DOHH2 (cell line): ENCODE data around the gene EXOC3.

Source experiments
- H3F3A ChIP-seq: fragments of 200-600 bp; sonication (generic), shearing (Covaris generic); 2 replicates; pipeline ENCODE4 v1.6.0; 2016; ENCODE audit warnings: antibody characterized with exemption, mild to moderate bottlenecking; ENCODE audit not compliant: control insufficient read depth, insufficient read depth
- H3K27ac ChIP-seq: fragments of 200-600 bp; sonication (generic); 2 replicates; pipeline ENCODE4 v1.5.1; 2014; ENCODE audit warnings: low read depth, mild to moderate bottlenecking, low read length, moderate library complexity
- H3K27me3 ChIP-seq: fragments of 200-600 bp; sonication (generic); 2 replicates; pipeline ENCODE4 v1.6.1; 2014; ENCODE audit warnings: mild to moderate bottlenecking, low read length, mixed read lengths; ENCODE audit not compliant: control insufficient read depth
- H3K36me3 ChIP-seq: fragments of 200-600 bp; sonication (generic); 2 replicates; pipeline ENCODE4 v1.6.1; 2014; ENCODE audit warnings: mild to moderate bottlenecking, low read length, moderate library complexity, mixed read lengths; ENCODE audit not compliant: control insufficient read depth
- H3K4me1 ChIP-seq: fragments of 200-600 bp; sonication (generic); 2 replicates; pipeline ENCODE4 v1.6.1; 2014; ENCODE audit warnings: mild to moderate bottlenecking, low read length, mixed read lengths; ENCODE audit not compliant: control insufficient read depth
- H3K4me2 ChIP-seq: fragments of 200-600 bp; sonication (generic); 2 replicates; pipeline ENCODE4 v1.6.0; 2014; ENCODE audit warnings: mild to moderate bottlenecking, low read length, moderate library complexity
- H3K4me3 ChIP-seq: fragments of 200-600 bp; sonication (generic); 2 replicates; pipeline ENCODE4 v1.5.1; 2014; ENCODE audit warnings: mild to moderate bottlenecking, low read length, mixed read lengths
- H3K79me2 ChIP-seq: fragments of 200-600 bp; sonication (generic); 2 replicates; pipeline ENCODE4 v1.6.1; 2014; ENCODE audit warnings: mild to moderate bottlenecking, low read length, mixed read lengths; ENCODE audit not compliant: control insufficient read depth
- H3K9me2 ChIP-seq: fragments of 200-600 bp; sonication (generic); replicated peaks from 2 replicates; pipeline ENCODE4 v1.6.1; 2014; ENCODE audit warnings: mild to moderate bottlenecking, low read length, mixed read lengths; ENCODE audit not compliant: control insufficient read depth
- H3K9me3 ChIP-seq: fragments of 200-600 bp; sonication (generic); 2 replicates; pipeline ENCODE4 v1.6.1; 2014; ENCODE audit warnings: antibody characterized with exemption, low read length, mixed read lengths; ENCODE audit not compliant: control insufficient read depth, insufficient read depth
- H4K20me1 ChIP-seq: fragments of 200-600 bp; sonication (generic); 2 replicates; pipeline ENCODE4 v1.6.0; 2014; ENCODE audit warnings: low read depth, mild to moderate bottlenecking, antibody characterized with exemption, low read length, moderate library complexity; ENCODE audit not compliant: control insufficient read depth, insufficient read depth
- EZH2phosphoT487 ChIP-seq: fragments of 200-600 bp; sonication (generic); IDR thresholded peaks from 2 replicates; pipeline ENCODE4 v1.6.1; 2017; ENCODE audit warnings: borderline replicate concordance, mild to moderate bottlenecking, antibody characterized with exemption, low read length, moderate library complexity, mixed read lengths
- TF ChIP-seq, protein P1 (sequence below): fragments of 200-600 bp; sonication (generic); IDR thresholded peaks from one replicate; pipeline ENCODE4 v1.5.1; 2014; ENCODE audit warnings: antibody characterized with exemption, mild to moderate bottlenecking, low read depth, low read length; ENCODE audit not compliant: poor library complexity, severe bottlenecking

EXOC3 gene

DNA sequence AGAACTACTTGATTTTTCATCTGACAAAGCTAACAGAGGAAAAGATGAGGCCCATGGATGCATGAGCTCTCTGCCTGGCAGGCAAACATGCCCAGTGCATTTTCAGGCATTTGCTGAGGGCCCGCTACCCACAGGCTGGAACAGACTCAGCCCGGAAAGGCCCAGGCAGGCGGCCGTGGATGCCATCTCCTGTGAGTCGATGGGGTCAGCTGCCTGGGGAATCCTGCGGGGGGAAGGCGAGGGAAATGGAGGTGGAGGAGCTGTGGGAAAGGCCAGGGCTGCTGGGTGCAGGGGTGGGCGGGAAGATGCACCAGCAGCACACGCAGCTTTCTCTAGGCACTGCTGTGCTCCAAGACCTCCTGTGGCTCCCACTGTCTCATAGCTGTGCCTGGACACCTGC lies 67.5 kb downstream of the EXOC3 start:
- H3K27ac ChIP-seq, result no peak overlapping the region

DNA sequence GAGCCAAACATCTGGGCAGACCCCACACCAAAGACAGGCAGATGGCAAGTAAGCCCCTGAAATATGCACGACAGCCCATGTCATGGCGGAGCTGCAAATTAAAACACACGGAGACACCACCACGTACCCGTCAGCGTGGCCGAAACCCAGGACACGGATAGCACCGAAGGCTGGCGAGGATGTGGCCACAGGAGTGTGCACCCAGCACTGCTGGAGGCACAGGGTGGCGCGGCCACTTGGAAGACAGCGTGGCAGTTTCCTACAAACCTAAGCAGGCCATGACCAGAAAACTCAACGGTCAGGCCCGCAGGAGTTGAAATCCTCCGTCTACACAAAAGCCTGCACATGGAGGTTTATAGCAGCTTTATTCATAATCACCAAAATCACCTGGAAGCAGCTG lies 68.5 kb downstream of the EXOC3 start:
- H3K9me3 ChIP-seq, result no peaks in the 10 kb centered on the region
- no peaks in the 10 kb centered on the region for H3K9me2 ChIP-seq
- no peak for TF ChIP-seq EZH2phosphoT487
- TF ChIP-seq, protein P1, sequence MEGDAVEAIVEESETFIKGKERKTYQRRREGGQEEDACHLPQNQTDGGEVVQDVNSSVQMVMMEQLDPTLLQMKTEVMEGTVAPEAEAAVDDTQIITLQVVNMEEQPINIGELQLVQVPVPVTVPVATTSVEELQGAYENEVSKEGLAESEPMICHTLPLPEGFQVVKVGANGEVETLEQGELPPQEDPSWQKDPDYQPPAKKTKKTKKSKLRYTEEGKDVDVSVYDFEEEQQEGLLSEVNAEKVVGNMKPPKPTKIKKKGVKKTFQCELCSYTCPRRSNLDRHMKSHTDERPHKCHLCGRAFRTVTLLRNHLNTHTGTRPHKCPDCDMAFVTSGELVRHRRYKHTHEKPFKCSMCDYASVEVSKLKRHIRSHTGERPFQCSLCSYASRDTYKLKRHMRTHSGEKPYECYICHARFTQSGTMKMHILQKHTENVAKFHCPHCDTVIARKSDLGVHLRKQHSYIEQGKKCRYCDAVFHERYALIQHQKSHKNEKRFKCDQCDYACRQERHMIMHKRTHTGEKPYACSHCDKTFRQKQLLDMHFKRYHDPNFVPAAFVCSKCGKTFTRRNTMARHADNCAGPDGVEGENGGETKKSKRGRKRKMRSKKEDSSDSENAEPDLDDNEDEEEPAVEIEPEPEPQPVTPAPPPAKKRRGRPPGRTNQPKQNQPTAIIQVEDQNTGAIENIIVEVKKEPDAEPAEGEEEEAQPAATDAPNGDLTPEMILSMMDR, result no peak
- no peaks in the 10 kb centered on the region for H3K79me2 ChIP-seq
- no peak overlapping the region for H3K4me3 ChIP-seq
- no peaks in the 10 kb centered on the region for H3F3A ChIP-seq
- H3K4me1 ChIP-seq, result no peaks in the 10 kb centered on the region
- no peaks in the 10 kb centered on the region for H3K27me3 ChIP-seq
- no peaks in the 10 kb centered on the region for H3K36me3 ChIP-seq
- no peak overlapping the region for H3K27ac ChIP-seq
- no peaks in the 10 kb centered on the region for H4K20me1 ChIP-seq
- no peak overlapping the region for H3K4me2 ChIP-seq

More for the DNA sequence above, 67.5 kb downstream of the EXOC3 start:
- Histone ChIP-seq H3F3A (no peaks in the 10 kb centered on the region), H3K36me3 (no peaks in the 10 kb centered on the region), H3K9me2 (no peaks in the 10 kb centered on the region), H3K4me2 (no peak overlapping the region), H3K79me2 (no peaks in the 10 kb centered on the region), H3K9me3 (no peaks in the 10 kb centered on the region), H4K20me1 (no peaks in the 10 kb centered on the region), H3K27me3 (no peaks in the 10 kb centered on the region), H3K4me1 (no peaks in the 10 kb centered on the region), H3K4me3 (no peak overlapping the region)
- no peak for TF ChIP-seq EZH2phosphoT487
- TF ChIP-seq, protein P1, result no peak

GRCh38 chr5:513216-514100 lies 70.5 kb downstream of the EXOC3 start:
- no peaks in the 10 kb centered on the region for H3K9me2 ChIP-seq
- no peaks in the 10 kb centered on the region for H3K27me3 ChIP-seq
- no peak overlapping the region for H3K27ac ChIP-seq
- H3K79me2 ChIP-seq, result no peaks in the 10 kb centered on the region
- H3K4me1 ChIP-seq, result no peaks in the 10 kb centered on the region
- H4K20me1 ChIP-seq, result no peaks in the 10 kb centered on the region
- H3F3A ChIP-seq, result no peaks in the 10 kb centered on the region
- no peak overlapping the region for H3K4me2 ChIP-seq
- TF ChIP-seq EZH2phosphoT487, result no peak
- TF ChIP-seq, protein P1, result no peak
- H3K9me3 ChIP-seq, result no peaks in the 10 kb centered on the region
- no peak overlapping the region for H3K4me3 ChIP-seq
- no peaks in the 10 kb centered on the region for H3K36me3 ChIP-seq
